MCF 10A (cell line): Measurements from ENCODE around the gene XPNPEP1. TPM values are rescaled to one million over a fixed set of nuclear protein-coding genes. Genes with fewer than 3 reads are reported as not detected.

Experiments
- BruUV-seq: library from RNA; stranded (reverse); fragments of 400-500 nt; replicated peaks from 2 replicates; lab custom pipeline; 2021; lab: Mats Ljungman, UMichigan
- CTCF ChIA-PET: fragments of 300-600 bp; sonication (Branson Sonifier 250); formaldehyde crosslinking; extraction: SDS; loops from one replicate; lab custom pipeline; 2021; ENCODE audit warnings: antibody characterized with exemption, inconsistent platforms; lab: Yijun Ruan, JAX
- POLR2A ChIA-PET: fragments of 300-600, 350-650 bp; sonication (Branson Sonifier 250); formaldehyde crosslinking; extraction: SDS; loops from one replicate; lab custom pipeline; 2020; ENCODE audit warnings: antibody characterized with exemption, inconsistent platforms; lab: Yijun Ruan, JAX
- DNase-seq: peaks from one replicate; pipeline ENCODE4 v3.0.0-alpha.2; 2018; ENCODE audit not compliant: unreplicated experiment
- H3K27ac Mint-ChIP-seq: one replicate; pipeline ENCODE4 v1.8.0; 2022; ENCODE audit warnings: mild to moderate bottlenecking, low read depth, mixed read lengths; ENCODE audit not compliant: unreplicated experiment
- H3K27me3 Mint-ChIP-seq: one replicate; pipeline ENCODE4 v1.8.0; 2022; ENCODE audit warnings: mixed read lengths; ENCODE audit not compliant: insufficient read depth, unreplicated experiment
- H3K36me3 Mint-ChIP-seq: one replicate; pipeline ENCODE4 v1.8.0; 2022; ENCODE audit warnings: mild to moderate bottlenecking, moderate library complexity, mixed read lengths; ENCODE audit not compliant: insufficient read depth, unreplicated experiment
- H3K4me1 Mint-ChIP-seq: one replicate; pipeline ENCODE4 v1.8.0; 2022; ENCODE audit warnings: mixed read lengths; ENCODE audit not compliant: insufficient read depth, unreplicated experiment
- H3K4me3 Mint-ChIP-seq: one replicate; pipeline ENCODE4 v1.8.0; 2022; ENCODE audit warnings: mild to moderate bottlenecking, moderate library complexity, mixed read lengths; ENCODE audit not compliant: unreplicated experiment
- H3K9me3 Mint-ChIP-seq: one replicate; pipeline ENCODE4 v1.8.0; 2022; ENCODE audit warnings: mixed read lengths; ENCODE audit not compliant: unreplicated experiment
- intact Hi-C: fragments of 100-400 bp; cut with micrococcal nuclease; formaldehyde crosslinking; loops from 2 replicates; pipeline ENCODE4 v1.14.1; 2022
- total RNA-seq: library from RNA; stranded (reverse); gene quantifications from 2 replicates; pipeline ENCODE4 v1.2.3, GENCODE V29; 2022
- TF ChIP-seq, protein P1 (sequence below): fragments of 200-600 bp; IDR thresholded peaks from one replicate; pipeline ENCODE4 v1.8.0; 2022; ENCODE audit warnings: antibody characterized with exemption, mild to moderate bottlenecking; ENCODE audit not compliant: unreplicated experiment

Gene XPNPEP1
- total RNA-seq, 1 experiment from 2014 or later = 52.1 TPM

DNA sequence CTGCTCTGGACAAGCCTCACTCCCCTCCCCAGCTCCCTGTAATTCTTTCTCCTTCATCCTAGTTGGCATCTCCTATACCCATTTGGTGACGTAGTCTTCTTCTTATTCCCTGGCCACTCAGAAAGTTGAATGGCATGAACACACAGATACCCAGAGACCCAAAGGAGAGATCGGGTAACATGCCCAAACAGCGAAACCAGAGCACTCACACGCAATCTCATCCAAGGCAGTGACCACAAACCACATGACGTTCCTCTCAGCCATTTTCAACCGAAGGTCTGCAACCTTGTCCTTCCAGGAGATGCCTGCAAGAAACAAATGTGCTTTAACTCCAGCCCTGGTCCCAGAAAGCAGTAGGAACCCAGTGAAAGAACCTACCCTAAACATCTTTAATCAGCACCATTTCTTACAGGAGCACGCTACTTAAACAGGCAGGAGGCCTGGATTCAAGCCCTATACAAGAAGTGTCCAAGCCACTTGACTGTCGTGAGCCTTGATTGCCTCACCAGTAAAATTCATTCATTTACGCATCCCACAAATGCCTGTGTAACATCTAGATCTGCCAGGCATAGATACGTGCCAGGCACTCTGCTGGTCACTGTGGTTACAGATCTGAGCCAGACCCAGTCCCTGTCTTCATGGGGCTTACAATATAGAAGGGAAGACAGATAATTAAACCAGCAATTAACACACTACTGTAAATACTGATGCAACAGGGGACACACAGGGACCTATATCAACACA, 37.1 kb downstream of the XPNPEP1 start:
- Mint-ChIP-seq H3K4me1 (peaks cover 6% of the 10 kb centered on the region), H3K36me3 (peaks cover 75% of the 10 kb centered on the region), H3K9me3 (no peaks in the 10 kb centered on the region), H3K4me3 (no peak overlapping the region), H3K27me3 (no peaks in the 10 kb centered on the region), H3K27ac (no peak overlapping the region)
- no TSS peak for BruUV-seq
- CTCF ChIA-PET = interaction anchor here (0.5 to 2.1 kb wide), 4 partner anchors 10 to 245 kb away, joined by 3 to 7 read pairs (median 4); no protein-coding TSS in a partner anchor
- TF ChIP-seq, protein P1, sequence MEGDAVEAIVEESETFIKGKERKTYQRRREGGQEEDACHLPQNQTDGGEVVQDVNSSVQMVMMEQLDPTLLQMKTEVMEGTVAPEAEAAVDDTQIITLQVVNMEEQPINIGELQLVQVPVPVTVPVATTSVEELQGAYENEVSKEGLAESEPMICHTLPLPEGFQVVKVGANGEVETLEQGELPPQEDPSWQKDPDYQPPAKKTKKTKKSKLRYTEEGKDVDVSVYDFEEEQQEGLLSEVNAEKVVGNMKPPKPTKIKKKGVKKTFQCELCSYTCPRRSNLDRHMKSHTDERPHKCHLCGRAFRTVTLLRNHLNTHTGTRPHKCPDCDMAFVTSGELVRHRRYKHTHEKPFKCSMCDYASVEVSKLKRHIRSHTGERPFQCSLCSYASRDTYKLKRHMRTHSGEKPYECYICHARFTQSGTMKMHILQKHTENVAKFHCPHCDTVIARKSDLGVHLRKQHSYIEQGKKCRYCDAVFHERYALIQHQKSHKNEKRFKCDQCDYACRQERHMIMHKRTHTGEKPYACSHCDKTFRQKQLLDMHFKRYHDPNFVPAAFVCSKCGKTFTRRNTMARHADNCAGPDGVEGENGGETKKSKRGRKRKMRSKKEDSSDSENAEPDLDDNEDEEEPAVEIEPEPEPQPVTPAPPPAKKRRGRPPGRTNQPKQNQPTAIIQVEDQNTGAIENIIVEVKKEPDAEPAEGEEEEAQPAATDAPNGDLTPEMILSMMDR = no peak
- no peak for DNase-seq
- POLR2A ChIA-PET = no interaction called here
- intact Hi-C loops = loop anchor here (10.0 kb wide), 2 partner anchors 69 to 339 kb away; no protein-coding TSS in a partner anchor

- CTCF ChIA-PET = interaction anchor here (0.6 to 5.4 kb wide), 56 partner anchors 9 to 629 kb away, joined by 3 to 118 read pairs (median 5); no protein-coding TSS in a partner anchor
- TF ChIP-seq, protein P1 = peak; percentile 92
- no peaks in the 10 kb centered on the region for H3K9me3 Mint-ChIP-seq
- POLR2A ChIA-PET = interaction anchor here (0.7 to 1.6 kb wide), 10 partner anchors 9 to 349 kb away, joined by 3 to 9 read pairs (median 4); partner anchors contain the start of gene XPNPEP1
- H3K27ac Mint-ChIP-seq = no peak overlapping the region
- intact Hi-C loops = loop anchor here (1.0 to 10.0 kb wide), 7 partner anchors 39 to 395 kb away; partner anchors contain the start of gene XPNPEP1
- no peaks in the 10 kb centered on the region for H3K4me1 Mint-ChIP-seq
- peaks cover 79% of the 10 kb centered on the region for H3K36me3 Mint-ChIP-seq
- peak; percentile 90 for DNase-seq
- H3K27me3 Mint-ChIP-seq = no peaks in the 10 kb centered on the region
- no TSS peak for BruUV-seq
- H3K4me3 Mint-ChIP-seq = no peak overlapping the region
Observed at GRCh38 chr10:109883859-109884771, 39.2 kb downstream of the XPNPEP1 start.

DNA sequence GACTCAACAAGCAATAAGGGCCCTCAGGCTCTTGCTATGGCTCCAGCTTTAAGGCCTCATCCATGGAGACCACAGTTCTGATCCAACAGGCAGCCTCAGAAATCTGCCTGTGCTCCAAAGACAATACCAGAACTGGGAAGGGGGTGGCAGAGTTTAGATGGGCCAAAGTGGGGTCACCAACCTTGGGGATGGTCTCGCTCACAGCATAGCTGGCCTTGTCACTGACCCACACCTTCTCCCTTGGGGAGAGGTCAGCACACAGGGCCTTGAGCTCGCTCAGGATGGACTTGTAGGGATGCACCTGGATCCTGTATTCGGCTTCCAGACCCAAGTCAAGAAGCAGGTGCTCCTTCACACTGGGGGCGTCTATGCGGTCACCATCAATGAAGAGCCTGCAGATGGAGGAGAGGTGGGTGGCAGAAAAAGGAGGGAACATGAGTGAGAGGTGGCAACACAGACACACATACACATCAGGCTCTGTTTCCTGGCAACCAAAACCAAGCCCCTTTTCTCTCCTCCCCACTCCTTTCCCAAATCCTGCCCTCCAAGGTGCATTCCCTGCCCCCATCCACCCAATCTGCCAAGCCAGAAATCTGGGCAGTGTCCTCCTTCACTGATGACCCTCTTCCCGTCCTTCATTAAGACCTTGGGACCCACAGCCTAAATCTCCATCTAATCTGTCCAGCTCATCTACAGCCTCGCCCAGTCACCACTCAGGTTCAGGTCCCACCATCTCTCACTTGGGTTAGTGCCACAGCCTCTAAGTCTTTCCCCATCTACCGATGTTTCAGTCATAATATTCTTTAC, 40.9 kb downstream of the XPNPEP1 start:
- intact Hi-C loops = loop anchor here (10.0 kb wide), 2 partner anchors 72 to 342 kb away; no protein-coding TSS in a partner anchor
- CTCF ChIA-PET = interaction anchor here (0.6 to 5.4 kb wide), 15 partner anchors 11 to 1018 kb away, joined by 3 to 118 read pairs (median 5); no protein-coding TSS in a partner anchor
- no peak overlapping the region for H3K4me3 Mint-ChIP-seq
- H3K27me3 Mint-ChIP-seq = no peaks in the 10 kb centered on the region
- DNase-seq = no peak
- H3K4me1 Mint-ChIP-seq = no peaks in the 10 kb centered on the region
- H3K27ac Mint-ChIP-seq = no peak overlapping the region
- TF ChIP-seq, protein P1 = no peak
- peaks cover 84% of the 10 kb centered on the region for H3K36me3 Mint-ChIP-seq
- H3K9me3 Mint-ChIP-seq = no peaks in the 10 kb centered on the region
- no TSS peak for BruUV-seq
- POLR2A ChIA-PET = no interaction called here
